GM12874 (cell line): ENCODE results near the gene FOXK1.

Experiments used
- TF ChIP-seq, protein P1 (sequence below): IDR thresholded peaks from 2 replicates; pipeline ENCODE4 v1.5.1; 2011; ENCODE audit warnings: low read depth, mild to moderate bottlenecking, control low read depth, low read length, moderate library complexity; ENCODE audit not compliant: insufficient read depth

The FOXK1 gene

DNA sequence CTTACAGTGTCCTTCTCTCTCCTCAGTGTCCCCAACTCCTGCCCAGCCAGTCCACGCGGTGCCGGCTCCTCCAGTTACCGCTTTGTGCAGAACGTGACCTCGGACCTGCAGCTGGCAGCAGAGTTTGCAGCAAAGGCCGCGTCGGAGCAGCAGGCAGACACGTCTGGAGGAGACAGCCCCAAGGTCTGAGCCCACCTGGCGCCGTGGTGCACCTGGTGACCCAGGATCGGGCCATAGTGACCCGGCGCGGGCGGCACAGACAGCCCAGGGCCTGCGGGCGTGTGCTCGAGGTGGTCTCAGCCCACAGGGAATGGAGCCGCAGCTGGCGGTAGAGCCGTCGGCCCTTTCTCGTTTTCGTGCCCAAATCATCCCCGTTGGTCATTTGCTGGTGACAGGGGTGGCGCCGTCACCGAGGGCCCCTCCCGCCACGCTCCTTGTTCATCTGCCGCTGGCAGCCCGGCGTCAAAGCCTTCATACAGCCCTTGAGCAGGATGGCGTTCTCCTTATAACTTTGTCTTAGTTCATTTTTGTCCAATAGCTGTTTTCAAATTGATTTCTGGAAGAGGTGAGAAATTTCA is 72.4 kb downstream of the FOXK1 start:
- TF ChIP-seq, protein P1, sequence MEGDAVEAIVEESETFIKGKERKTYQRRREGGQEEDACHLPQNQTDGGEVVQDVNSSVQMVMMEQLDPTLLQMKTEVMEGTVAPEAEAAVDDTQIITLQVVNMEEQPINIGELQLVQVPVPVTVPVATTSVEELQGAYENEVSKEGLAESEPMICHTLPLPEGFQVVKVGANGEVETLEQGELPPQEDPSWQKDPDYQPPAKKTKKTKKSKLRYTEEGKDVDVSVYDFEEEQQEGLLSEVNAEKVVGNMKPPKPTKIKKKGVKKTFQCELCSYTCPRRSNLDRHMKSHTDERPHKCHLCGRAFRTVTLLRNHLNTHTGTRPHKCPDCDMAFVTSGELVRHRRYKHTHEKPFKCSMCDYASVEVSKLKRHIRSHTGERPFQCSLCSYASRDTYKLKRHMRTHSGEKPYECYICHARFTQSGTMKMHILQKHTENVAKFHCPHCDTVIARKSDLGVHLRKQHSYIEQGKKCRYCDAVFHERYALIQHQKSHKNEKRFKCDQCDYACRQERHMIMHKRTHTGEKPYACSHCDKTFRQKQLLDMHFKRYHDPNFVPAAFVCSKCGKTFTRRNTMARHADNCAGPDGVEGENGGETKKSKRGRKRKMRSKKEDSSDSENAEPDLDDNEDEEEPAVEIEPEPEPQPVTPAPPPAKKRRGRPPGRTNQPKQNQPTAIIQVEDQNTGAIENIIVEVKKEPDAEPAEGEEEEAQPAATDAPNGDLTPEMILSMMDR: no peak

DNA sequence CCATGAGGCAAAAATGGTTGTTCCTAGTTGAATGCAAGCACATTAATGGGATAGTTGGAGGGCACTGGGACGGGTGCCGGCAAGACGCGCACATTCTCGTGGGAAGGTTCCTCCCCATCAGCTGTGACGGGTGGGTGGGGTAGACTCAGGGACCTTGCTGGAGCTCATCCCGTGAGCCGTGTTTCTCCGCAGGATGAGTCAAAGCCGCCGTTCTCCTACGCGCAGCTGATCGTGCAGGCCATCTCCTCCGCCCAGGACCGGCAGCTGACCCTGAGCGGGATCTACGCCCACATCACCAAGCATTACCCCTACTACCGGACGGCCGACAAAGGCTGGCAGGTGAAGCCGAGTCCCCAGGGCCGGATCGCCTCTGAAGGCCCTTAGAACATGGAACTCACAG is 73.0 kb downstream of the FOXK1 start:
- TF ChIP-seq, protein P1: no peak

DNA sequence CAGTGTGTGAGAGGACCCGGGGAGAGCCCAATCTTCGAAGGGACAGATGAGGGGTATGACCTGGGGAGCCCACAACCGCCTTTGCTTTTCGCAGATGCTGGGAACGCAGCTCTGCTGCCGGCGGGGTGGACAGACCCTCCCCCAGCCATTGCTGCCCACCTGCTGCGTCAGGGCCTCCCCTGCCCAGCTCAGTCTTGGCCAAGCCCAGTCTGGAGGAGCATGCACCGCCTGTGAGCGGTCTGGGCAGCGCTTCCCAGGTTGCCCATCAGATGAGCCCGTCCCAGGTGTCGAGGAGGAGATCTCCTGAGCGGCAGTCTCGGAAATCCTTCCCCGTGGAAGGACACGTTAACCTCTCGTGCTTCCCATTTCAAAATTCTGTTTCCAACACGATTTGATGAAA is 76.0 kb downstream of the FOXK1 start:
- TF ChIP-seq, protein P1: no peak

DNA sequence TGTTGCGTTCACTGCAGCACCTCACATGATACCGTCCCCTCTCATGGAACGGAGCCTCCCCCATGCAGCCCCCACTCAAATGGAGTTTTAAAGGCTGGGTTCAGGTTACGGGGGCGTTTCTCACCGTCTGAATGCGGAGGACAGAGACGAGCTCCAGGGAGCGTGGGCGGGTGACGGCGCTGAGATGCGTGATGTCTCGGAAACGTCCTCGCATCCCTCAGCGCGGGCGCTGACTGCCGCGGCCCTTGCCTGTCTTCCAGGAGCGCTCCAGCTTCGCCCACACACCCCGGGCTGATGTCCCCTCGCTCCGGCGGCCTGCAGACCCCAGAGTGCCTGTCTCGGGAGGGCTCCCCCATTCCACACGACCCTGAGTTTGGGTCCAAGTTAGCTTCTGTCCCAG is 76.7 kb downstream of the FOXK1 start:
- TF ChIP-seq, protein P1: no peak

DNA sequence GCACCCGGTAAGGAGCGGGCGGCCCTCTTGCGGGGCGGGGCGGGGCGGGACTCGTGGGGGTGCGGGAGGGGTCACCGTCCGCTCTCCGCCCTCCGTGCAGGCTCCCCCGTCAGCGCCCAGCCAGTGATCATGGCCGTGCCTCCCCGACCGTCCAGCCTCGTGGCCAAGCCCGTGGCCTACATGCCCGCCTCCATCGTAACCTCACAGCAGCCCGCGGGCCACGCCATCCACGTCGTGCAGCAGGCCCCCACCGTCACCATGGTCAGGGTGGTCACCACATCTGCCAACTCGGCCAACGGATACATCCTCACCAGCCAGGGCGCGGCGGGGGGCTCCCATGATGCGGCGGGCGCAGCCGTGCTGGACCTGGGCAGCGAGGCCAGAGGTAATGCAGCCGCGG is 77.1 kb downstream of the FOXK1 start:
- TF ChIP-seq, protein P1: no peak

DNA sequence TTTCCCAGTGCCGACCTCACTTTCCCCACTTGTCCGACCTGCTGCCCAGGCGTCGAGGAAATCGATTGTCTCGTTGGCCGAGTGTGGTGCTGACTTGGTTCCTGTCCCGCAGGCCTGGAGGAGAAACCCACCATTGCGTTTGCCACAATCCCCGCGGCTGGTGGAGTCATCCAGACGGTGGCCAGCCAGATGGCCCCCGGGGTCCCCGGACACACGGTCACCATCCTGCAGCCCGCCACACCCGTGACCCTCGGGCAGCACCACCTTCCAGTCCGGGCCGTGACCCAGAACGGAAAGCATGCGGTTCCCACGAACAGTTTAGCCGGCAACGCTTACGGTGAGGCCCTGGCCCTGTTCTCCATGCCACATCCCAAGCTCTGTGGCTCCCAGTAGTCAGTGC is 78.9 kb downstream of the FOXK1 start:
- TF ChIP-seq, protein P1: no peak

DNA sequence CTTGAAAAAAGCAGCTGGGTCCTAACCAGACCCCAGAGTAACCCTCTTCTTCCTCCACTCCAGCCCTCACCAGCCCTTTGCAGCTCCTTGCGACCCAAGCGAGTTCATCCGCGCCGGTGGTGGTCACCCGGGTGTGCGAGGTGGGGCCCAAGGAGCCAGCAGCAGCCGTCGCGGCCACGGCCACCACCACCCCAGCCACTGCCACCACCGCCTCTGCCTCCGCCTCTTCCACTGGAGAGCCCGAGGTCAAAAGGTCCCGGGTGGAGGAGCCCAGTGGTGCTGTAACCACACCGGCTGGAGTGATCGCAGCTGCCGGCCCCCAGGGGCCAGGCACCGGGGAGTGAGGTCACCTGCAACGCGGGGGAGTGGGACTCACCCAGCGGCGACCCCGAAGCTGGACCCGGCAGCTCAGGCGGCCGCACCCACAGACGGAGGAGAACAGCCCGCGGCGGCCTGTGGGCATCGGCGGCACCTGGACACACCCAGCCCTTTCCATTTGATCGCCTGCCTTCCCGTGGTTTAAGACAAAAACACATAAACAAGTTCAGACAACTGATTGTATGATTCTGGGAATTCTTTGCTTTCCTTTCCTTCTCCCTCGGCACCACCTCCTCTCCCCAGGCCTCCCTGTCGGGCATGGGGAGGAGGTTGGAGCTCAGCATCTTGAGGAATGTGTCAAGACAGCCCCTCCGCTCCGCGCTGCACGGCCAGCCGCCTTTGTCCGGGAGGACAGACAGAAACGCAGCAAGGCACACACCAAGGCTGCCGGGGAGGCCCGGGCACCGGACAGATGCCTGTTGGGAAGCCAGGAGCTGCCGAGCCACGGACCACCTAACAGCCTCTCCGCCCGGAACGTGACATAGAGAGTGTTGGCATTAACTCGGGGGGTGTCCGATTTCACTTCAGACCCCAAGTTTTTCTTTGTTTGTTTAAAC is 80.3 kb downstream of the FOXK1 start:
- TF ChIP-seq, protein P1: no peak
